PC-9 (cell line): ENCODE results near the gene FYN.

ENCODE experiments used
- EZH2 ChIP-seq: fragments of 200-600 bp; sonication (generic); IDR thresholded peaks from 2 replicates; pipeline ENCODE4 v1.8.0; 2017; ENCODE audit warnings: antibody characterized with exemption, low read depth
- TF ChIP-seq, protein P1 (sequence below): fragments of 200-600 bp; sonication (generic); conservative IDR thresholded peaks from 2 replicates; pipeline ENCODE4 v1.6.1; 2017; ENCODE audit warnings: mixed run types, antibody characterized with exemption, mild to moderate bottlenecking, moderate library complexity

DNA sequence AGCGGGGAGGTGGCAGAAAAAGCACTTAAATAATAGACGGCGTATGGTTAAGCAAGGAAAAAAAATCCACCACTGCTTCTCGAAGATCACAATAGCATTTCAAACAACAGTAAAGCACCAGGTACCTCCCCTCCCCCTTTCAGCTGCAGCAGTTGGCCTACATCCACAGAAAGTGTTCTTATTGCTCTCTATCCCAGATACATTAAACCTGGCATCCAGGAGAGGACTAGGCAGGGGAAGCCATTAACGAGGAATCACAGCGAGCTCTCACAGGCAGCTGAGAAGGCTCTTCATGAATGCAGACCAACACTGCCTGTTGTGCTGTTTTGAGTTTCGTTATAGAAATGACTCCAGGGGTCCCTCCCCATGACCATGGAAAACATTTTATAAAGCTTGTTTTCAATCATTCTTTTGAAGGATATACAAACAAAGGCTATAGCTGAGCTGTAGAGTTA lies 11.8 kb downstream of the FYN start:
- no peak for TF ChIP-seq EZH2
- TF ChIP-seq, protein P1, sequence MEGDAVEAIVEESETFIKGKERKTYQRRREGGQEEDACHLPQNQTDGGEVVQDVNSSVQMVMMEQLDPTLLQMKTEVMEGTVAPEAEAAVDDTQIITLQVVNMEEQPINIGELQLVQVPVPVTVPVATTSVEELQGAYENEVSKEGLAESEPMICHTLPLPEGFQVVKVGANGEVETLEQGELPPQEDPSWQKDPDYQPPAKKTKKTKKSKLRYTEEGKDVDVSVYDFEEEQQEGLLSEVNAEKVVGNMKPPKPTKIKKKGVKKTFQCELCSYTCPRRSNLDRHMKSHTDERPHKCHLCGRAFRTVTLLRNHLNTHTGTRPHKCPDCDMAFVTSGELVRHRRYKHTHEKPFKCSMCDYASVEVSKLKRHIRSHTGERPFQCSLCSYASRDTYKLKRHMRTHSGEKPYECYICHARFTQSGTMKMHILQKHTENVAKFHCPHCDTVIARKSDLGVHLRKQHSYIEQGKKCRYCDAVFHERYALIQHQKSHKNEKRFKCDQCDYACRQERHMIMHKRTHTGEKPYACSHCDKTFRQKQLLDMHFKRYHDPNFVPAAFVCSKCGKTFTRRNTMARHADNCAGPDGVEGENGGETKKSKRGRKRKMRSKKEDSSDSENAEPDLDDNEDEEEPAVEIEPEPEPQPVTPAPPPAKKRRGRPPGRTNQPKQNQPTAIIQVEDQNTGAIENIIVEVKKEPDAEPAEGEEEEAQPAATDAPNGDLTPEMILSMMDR: no peak
